ENCODE measurements around the gene ROR2.

DNA sequence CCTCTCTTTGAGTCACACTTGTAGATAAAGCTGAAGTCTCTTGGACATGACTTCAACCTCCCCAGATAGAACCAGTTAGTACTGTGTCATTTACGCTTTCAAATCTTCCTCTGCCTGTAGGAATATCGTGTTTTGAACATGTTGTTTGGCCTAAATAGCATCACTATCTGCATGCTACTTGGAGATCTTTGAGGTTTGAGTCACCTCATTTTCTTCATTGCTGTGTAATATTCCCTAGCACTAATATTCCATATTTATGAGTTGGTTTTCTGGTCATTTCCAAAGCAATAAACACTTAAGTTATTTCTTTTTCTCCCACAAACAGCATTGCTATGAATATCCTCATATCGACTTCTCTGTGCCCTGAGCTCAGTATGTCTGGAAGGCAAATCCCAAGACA, 100.3 kb downstream of the ROR2 start:
- TF ChIP-seq CTCF (IDR thresholded peaks at IDR 0.05) (no peak), POLR2A (IDR thresholded peaks at IDR 0.05; ENCODE audit: low read depth) (no peak)
